ENCODE data around the gene ASIP. TPM values are rescaled to one million over a fixed set of nuclear protein-coding genes. Genes with fewer than 3 reads are reported as not detected.

Gene ASIP
- total RNA-seq, 1 experiment from 2014 or later: not detected

- Histone ChIP-seq H3K23ac (ENCODE audit: insufficient read length, low read depth, low read length) (no peak overlapping the region), H4K91ac (ENCODE audit: insufficient read length, low read depth, low read length) (no peak overlapping the region), H3K56ac (ENCODE audit: insufficient read length, low read depth, low read length) (no peak overlapping the region), H3K27ac (ENCODE audit: insufficient read length, low read depth, low read length) (no peak overlapping the region), H3K79me2 (ENCODE audit: insufficient read depth, low read length) (no peaks in the 10 kb centered on the region), H2AFZ (ENCODE audit: low read length) (no peak overlapping the region), H2BK12ac (ENCODE audit: insufficient read length, low read depth, low read length) (no peak overlapping the region), H3K23me2 (ENCODE audit: insufficient read length, low read depth, low read length, poor library complexity, severe bottlenecking) (no peaks in the 10 kb centered on the region), H3K9me3 (ENCODE audit: control insufficient read depth, low read depth, low read length) (no peaks in the 10 kb centered on the region), H2BK120ac (ENCODE audit: low read depth, low read length, poor library complexity, severe bottlenecking) (no peak overlapping the region), H4K8ac (replicated peaks; ENCODE audit: insufficient read length, low read depth, low read length) (no peak overlapping the region), H3K27me3 (ENCODE audit: insufficient read depth, low read length) (no peaks in the 10 kb centered on the region), H3K4ac (ENCODE audit: low read depth, low read length) (no peak overlapping the region), H4K5ac (ENCODE audit: insufficient read length, low read depth, low read length) (no peak overlapping the region), H4K20me1 (ENCODE audit: control insufficient read depth, insufficient read depth, insufficient read length) (no peaks in the 10 kb centered on the region), H3K9ac (ENCODE audit: extremely low read depth, insufficient read length, low read length) (no peak overlapping the region), H3K79me1 (ENCODE audit: insufficient read depth, low read depth, low read length, poor library complexity, severe bottlenecking) (no peaks in the 10 kb centered on the region), H3K14ac (ENCODE audit: insufficient read depth, low read length) (no peak overlapping the region), H2BK20ac (ENCODE audit: low read depth, low read length, poor library complexity, severe bottlenecking) (no peak overlapping the region), H3K4me1 (ENCODE audit: insufficient read depth, low read length) (no peaks in the 10 kb centered on the region), H2AK5ac (ENCODE audit: insufficient read length, low read length) (no peak overlapping the region), H3K18ac (ENCODE audit: insufficient read length, low read depth, low read length) (no peak overlapping the region), H3K4me2 (ENCODE audit: insufficient read depth, insufficient read length, low read length) (no peak overlapping the region), H2BK15ac (ENCODE audit: low read depth, low read length) (no peak overlapping the region), H2BK5ac (ENCODE audit: insufficient read length, low read length) (no peak overlapping the region), H3T11ph (ENCODE audit: low read length) (no peak overlapping the region)
- Mint-ChIP-seq H3K9me3 (no peaks in the 10 kb centered on the region), H3K4me1 (peaks cover 15 to 17% of the 10 kb centered on the region in 2 experiments), H3K27ac (peak overlapping the region; percentile 28 to 83 (median 83); a peak in 4 of 7 replicates), H3K4me3 (no peak overlapping the region), H3K27me3 (ENCODE audit: low read depth) (no peaks in the 10 kb centered on the region), H3K36me3 (ENCODE audit: insufficient read depth in 1 of 3, low read depth in 3 of 3) (peaks cover 0 to 2% (median 0%) of the 10 kb centered on the region in 3 experiments; a peak in 2 of 7 replicates)
- whole genome bisulfite sequencing (ENCODE audit: extremely low coverage, insufficient read length, low lambda C conversion rate): no CpG with 5 or more reads among the region's 5 CpGs
- DNase-seq: no peak
- TF ChIP-seq CTCF (conservative IDR thresholded peaks at IDR 0.05): no peak
Measured at GRCh38 chr20:34260208-34260942, 19.2 kb downstream of the ASIP start.

Measured in H9 (cell line).